Neural progenitor cell (in vitro differentiated cells): ENCODE data around the gene DCLK2.

ENCODE experiments used
- EZH2 ChIP-seq: fragments of 200-600 bp; sonication (generic); IDR thresholded peaks from 2 replicates; pipeline ENCODE4 v1.6.1; 2017; ENCODE audit warnings: antibody characterized with exemption, mild to moderate bottlenecking, moderate library complexity
- TF ChIP-seq, protein P1 (sequence below): fragments of 200-600 bp; sonication (generic); IDR thresholded peaks from 2 replicates; pipeline ENCODE4 v1.5.1; 2017; ENCODE audit warnings: antibody characterized with exemption, mild to moderate bottlenecking

DNA sequence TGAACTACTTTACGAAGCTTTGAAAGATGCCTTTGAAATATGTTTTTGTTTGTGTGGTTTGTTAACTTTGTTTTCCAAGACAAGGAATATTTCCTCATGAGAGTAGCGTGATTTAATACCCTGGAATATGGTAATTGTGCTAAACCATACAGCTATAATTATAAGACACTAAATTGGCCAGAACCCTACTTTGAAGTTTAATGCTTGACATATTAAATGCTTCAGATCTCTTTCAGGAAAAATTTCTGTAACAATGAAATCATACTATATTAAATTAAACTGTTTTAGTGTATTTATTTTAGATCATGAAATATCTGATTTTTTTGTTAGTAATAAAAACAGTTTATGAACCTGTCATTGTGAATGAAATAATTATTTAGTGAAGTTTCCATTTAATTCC is 63.5 kb downstream of the DCLK2 start:
- TF ChIP-seq, protein P1, sequence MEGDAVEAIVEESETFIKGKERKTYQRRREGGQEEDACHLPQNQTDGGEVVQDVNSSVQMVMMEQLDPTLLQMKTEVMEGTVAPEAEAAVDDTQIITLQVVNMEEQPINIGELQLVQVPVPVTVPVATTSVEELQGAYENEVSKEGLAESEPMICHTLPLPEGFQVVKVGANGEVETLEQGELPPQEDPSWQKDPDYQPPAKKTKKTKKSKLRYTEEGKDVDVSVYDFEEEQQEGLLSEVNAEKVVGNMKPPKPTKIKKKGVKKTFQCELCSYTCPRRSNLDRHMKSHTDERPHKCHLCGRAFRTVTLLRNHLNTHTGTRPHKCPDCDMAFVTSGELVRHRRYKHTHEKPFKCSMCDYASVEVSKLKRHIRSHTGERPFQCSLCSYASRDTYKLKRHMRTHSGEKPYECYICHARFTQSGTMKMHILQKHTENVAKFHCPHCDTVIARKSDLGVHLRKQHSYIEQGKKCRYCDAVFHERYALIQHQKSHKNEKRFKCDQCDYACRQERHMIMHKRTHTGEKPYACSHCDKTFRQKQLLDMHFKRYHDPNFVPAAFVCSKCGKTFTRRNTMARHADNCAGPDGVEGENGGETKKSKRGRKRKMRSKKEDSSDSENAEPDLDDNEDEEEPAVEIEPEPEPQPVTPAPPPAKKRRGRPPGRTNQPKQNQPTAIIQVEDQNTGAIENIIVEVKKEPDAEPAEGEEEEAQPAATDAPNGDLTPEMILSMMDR, result no peak
- TF ChIP-seq EZH2, result no peak
